ENCODE data around the gene PIK3R1. TPM values are rescaled to one million over a fixed set of nuclear protein-coding genes. Genes with fewer than 3 reads are reported as not detected.

Gene PIK3R1
- total RNA-seq, 1 experiment from 2014 or later = 15.7 TPM

- DNase-seq (ENCODE audit: low spot score) = no peak
Observed at GRCh38 chr5:68329554-68330255, 114.1 kb downstream of the PIK3R1 start.

- DNase-seq (ENCODE audit: low spot score) = no peak
Observed at GRCh38 chr5:68330574-68330973, 115.0 kb downstream of the PIK3R1 start.

GRCh38 chr5:68331192-68332079 is 115.9 kb downstream of the PIK3R1 start:
- DNase-seq (ENCODE audit: low spot score) = no peak

DNA sequence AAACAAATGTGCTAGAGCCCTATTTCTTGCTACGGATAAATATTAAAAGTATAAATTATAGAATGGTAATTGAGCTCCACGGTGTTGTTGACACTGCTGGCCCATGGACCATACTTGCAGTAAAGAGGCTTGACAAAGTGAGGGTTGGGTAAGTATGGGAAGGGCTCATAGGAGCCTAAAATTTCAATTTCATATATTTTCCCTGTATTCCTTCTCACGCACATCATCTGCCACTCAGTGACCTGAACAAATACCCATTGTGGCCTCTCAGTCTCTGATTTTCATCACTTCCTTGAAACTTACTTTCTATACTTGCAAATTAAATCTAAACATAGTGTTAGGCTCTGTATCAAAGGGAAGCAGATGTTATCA is 116.5 kb downstream of the PIK3R1 start:
- DNase-seq (ENCODE audit: low spot score) = no peak

DNA sequence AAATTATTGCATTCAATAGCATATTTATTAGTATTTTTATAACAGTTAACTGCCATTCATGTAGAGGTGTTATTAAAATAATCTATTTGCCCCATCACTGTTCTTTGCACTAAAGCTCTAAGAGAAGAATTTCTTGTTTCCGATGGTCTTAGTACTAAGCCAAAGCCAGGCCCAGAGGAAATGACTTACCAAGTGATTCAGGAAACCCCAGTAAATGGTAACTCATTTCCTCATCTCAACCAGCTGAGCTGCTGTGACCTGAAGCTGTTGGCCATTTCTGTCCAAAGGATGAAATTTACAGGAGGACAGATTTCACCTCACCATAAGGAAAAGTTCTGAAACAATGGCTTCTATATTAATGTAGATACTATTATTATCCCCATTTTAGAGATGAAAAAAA is 117.0 kb downstream of the PIK3R1 start:
- no peak for DNase-seq (ENCODE audit: low spot score)

DNA sequence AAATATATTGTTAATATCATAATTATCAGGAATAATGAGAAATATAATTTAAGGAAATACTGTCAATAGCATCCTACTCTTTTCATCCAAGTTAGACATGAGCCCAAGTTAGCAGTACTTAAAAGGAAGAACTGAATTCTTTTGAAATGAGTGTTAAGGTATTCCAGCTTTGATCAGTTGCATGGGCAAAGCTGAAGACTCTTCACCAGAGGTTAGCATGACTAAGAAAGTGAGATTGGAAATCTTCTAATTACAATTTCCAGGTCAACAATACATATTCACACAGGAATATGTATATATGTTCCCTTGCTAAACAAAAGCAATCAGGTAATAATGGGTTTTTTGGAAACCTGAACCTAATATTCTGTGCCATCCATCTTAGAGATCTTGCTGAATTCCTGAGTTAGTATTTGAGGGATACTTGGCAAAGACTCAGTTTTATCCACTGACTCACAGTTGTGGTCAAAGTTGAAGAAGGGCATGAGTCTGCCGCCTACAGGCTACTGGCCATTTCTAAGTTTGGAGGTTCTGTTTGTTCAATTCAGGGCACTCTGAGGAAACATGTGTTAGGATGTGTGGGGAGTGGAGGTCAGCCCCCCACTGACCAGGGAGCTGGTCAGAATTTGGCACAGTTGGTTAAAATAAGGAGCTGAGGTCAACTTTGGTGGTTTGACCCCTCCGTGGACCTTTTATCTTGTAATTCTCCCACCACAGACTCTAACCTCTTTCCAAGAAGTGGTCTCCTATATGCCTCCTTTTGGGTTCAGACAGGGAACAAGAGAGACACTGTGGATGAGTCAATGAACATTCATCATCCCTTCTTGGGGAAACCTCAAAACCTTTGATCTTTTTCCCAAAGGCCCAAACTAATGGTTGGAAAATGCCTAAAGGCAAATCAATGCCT is 118.3 kb downstream of the PIK3R1 start:
- DNase-seq (ENCODE audit: low spot score) = peak; percentile 75

GRCh38 chr5:68334553-68334886 is 119.0 kb downstream of the PIK3R1 start:
- no peak for DNase-seq (ENCODE audit: low spot score)

DNA sequence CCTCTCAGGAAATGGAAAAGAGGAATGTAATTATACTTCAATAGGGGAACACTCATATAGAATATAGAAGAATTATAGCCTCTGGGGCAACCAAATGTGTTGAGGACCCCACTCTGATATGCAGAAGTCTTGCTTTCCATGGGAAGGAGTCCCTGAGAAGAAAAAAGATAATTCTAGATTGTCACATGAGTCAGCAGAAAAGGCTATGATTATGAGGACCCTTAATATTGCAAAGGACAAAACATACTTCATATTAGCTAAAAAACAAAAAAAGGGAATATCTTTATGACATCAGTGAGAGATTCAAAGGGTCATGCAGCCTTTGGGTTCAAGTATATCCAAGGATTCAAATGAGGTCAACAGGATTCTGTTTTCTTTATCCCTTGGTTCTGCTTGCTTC is 119.5 kb downstream of the PIK3R1 start:
- DNase-seq (ENCODE audit: low spot score) = no peak

- DNase-seq (ENCODE audit: low spot score) = no peak
Observed at GRCh38 chr5:68336200-68336599, 120.6 kb downstream of the PIK3R1 start.

DNA sequence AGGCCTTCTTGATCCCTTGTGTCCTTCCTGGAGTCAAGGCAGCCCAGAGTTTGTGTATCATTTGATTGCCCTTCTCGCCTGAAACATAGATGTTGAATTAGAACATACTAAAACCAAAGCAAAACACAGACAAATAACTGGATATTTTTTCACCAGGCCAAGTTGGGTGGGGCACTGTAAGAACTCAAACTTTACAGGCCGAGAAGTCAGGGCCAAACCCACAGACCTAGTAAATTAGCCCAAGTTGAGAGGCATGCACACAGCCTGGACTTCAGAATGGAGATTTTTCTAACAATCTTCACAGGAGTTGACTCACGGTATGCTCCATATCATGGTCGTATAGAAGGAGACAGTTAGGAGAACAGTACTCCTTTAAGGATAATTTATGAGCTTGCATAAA is 121.7 kb downstream of the PIK3R1 start:
- DNase-seq (ENCODE audit: low spot score) = no peak

DNA sequence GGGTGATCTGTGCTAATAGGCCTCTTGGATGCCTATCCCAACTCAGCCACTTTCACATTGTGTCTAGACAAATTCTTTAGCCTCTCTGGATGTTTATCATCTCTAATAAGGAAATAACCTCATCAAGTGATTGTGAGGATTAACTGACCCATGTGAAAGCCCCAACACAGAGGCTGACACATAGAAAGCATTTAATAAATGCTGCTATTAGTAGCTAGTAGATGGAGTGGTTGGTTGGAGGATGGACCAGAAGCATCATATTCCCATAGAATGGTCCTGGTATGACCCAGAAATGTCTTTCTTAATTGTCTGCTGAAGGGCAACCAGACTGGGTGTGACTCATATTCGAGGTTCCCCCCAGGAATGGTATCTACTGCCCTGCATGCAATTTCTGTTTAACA is 124.4 kb downstream of the PIK3R1 start:
- no peak for DNase-seq (ENCODE audit: low spot score)

- no peak for DNase-seq (ENCODE audit: low spot score)
Observed at GRCh38 chr5:68341006-68341405, 125.5 kb downstream of the PIK3R1 start.

DNA sequence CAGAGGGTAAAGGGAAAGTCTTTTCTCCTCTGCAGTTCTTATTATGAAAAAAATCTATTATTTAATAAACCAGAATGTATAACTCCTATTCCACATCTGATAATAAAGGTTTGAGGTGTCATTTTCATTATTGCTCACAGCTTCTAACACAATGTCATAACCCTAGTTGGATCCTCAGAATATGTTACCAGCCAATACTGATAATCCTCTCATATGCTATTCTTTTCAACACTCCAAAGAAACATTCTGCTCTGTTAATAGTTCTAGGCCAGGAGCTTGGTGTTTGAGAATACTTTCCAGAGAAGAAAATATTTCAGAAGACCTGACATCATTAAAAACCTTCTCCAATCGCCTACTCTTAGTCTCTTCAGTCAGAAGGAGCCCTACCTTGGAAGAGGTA is 127.1 kb downstream of the PIK3R1 start:
- no peak for DNase-seq (ENCODE audit: low spot score)

- DNase-seq (ENCODE audit: low spot score) = peak; percentile 38
Observed at GRCh38 chr5:68343421-68343826, 127.9 kb downstream of the PIK3R1 start.

GRCh38 chr5:68344447-68345111 is 129.0 kb downstream of the PIK3R1 start:
- DNase-seq (ENCODE audit: low spot score) = peak; percentile 64

- DNase-seq (ENCODE audit: low spot score) = no peak
Observed at GRCh38 chr5:68345171-68345570, 129.6 kb downstream of the PIK3R1 start.

- DNase-seq (ENCODE audit: low spot score) = no peak
Observed at GRCh38 chr5:68345582-68345981, 130.0 kb downstream of the PIK3R1 start.

DNA sequence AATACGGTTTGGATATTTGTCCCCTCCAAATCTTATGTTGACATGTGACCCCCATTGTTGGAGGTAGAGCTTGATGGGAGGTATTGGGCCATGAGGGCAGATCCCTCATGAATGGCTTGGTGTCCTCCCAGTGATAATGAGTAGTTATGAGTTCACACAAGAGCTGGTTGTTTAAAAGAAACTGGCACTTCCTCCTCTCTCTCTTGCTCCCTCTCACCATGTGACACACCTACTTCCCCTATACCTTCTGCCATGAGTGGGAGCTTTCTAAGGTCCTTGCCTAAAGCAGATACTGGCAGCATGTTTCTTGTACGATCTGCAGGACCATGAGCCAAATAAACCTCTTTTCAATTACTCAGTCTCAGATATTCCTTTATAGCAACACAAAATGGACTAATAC is 132.0 kb downstream of the PIK3R1 start:
- no peak for DNase-seq (ENCODE audit: low spot score)

DNA sequence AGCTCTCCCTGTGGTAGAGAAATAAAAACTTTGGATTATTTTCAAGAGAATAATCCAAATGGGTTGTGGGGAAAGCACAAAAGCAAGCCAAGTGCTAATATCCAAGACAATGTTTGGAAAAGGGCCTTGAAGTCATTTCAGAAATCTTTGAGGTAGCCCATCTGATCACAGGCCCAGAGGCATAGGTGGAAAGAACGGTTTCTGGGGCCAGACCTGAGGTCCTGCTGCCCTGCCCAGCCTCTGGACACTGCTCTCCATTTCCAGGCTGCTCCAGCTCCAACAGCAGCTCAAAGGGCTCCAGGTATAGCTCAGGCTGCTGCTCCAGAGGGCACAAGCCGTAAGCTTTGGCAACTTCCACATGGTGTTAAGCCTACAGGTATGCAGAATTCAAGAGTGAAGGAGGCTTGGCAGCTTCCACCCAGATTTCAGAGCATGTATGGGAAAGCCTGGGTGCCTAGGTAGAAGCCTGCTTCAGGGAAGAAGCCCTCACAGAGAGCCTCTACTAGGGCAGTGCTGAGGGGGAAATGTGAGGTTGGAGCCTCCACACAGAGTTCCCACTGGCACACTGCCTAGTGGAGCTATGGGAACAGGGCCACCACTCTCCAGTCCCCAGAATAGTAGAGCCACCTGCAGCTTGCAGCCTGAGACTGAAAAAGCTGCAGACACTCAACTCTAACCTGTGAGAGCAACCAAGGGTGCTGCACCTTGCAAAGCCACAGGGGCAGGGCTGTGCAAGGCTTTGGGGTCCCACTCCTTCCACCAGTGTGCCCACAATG is 133.1 kb downstream of the PIK3R1 start:
- no peak for DNase-seq (ENCODE audit: low spot score)

DNA sequence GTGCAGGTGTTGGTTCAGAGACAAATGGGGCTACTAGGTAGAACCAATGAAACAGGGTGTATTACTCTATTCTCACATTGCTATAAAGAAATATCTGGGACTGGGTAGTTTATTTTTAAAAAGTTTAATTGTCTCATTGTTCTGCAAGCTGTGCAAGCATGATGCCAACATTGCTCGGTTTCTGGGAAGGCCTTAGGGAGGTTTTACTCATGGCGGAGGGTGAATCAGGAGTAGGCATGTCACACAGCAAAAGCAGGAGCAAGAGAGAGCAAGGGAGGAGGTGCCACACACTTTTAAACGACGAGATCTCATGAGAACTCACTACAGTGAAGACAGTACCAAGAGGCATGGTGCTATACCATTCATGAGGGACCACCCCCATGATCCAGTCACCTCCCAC is 134.6 kb downstream of the PIK3R1 start:
- no peak for DNase-seq (ENCODE audit: low spot score)

All from H4 (cell line).